Psoas muscle (tissue), 8 donors: ENCODE results near the gene PRKN. TPM values are rescaled to one million over a fixed set of nuclear protein-coding genes. Genes with fewer than 3 reads are reported as not detected.

Experiments used
- ATAC-seq, 4 donors: fragments of 200-7000 bp; cut with Tn5 transposase; one replicate each; pipeline ENCODE4 v1.9.1; 2020; ENCODE audit warnings: moderate library complexity in 3 of 4, mild to moderate bottlenecking in 2 of 4
- DNase-seq, 2 donors: peaks; one replicate each; pipeline ENCODE4 v3.0.0-alpha.2; 2020
- H3K27ac ChIP-seq: fragments of 200-600 bp; one replicate; pipeline ENCODE4 v1.8.0; 2022
- H3K27me3 ChIP-seq, 3 donors: fragments of 200-600 bp in 1 of 3; one replicate each; pipeline versions ENCODE4 v1.6.1 to v1.8.0; 2013 to 2022; ENCODE audit warnings: low read length in 2 of 3, mild to moderate bottlenecking in 2 of 3, moderate library complexity in 1 of 3; ENCODE audit not compliant: insufficient read depth in 3 of 3
- H3K36me3 ChIP-seq, 2 donors: fragments of 200-600 bp in 1 of 2; one replicate each; pipeline versions ENCODE4 v1.6.1 to v1.8.0; 2013 to 2022; ENCODE audit warnings: low read depth in 1 of 2, mild to moderate bottlenecking in 1 of 2, moderate library complexity in 1 of 2; ENCODE audit not compliant: insufficient read depth in 1 of 2
- H3K4me1 ChIP-seq: fragments of 200-600 bp; one replicate; pipeline ENCODE4 v1.8.0; 2022
- H3K4me3 ChIP-seq: fragments of 200-600 bp; one replicate; pipeline ENCODE4 v1.8.0; 2022; ENCODE audit warnings: mild to moderate bottlenecking
- H3K9me3 ChIP-seq: fragments of 200-600 bp; one replicate; pipeline ENCODE4 v1.8.0; 2022
- WGBS, 3 donors: extraction: QIAGEN DNeasy Blood & Tissue Kit; methylation state at CpG; one replicate each; pipeline versions ENCODE4 v1.1.6 to v1.1.7; 2013; 5-methylcytosine and 5-hydroxymethylcytosine counted together
- intact Hi-C, 2 donors: fragments of 100-400 bp; cut with DNase I; formaldehyde crosslinking; loops; one replicate each; pipeline versions ENCODE4 v1.11.0 to v1.14.2; 2022
- polyA plus RNA-seq, 3 donors: library from polyadenylated mRNA; stranded (reverse); fragments of 200-250 nt; gene quantifications; one replicate each; pipeline ENCODE4 v1.2.3, GENCODE V29; 2013
- total RNA-seq, 4 donors: library from RNA; stranded (reverse); fragmentation: NEBNext Ultra II Directional in 2 of 4; extraction: Animal tissue kit (Norgen Biotek cat#: 25700) in 2 of 4; gene quantifications; one replicate each; pipeline versions ENCODE4 v1.2.1 to v1.2.4, GENCODE V29; 2021 to 2023
- TF ChIP-seq, protein P1 (sequence below): fragments of 200-600 bp; IDR thresholded peaks from one replicate; pipeline ENCODE4 v1.8.0; 2022; ENCODE audit warnings: antibody characterized with exemption
- donor health status: healthy with polysubstance abuse.
- donor health status: DM: no; HTN: no; CAD: no; lungs with moderate emphysema.
- donor health status: Bipolar disorder and iron deficiency.
- donor health status: healthy.
- donor health status: DM: yes; HTN: yes; CAD: no.
- donor health status: DM: no; HTN: no; CAD: no.
- donor health status: DM: no; HTN: no; CAD: no.
- donor health status: DM: yes; HTN: yes; CAD: no.

Gene PRKN
- total and polyA plus RNA-seq, 7 donors: 1.5 to 19.5 (median 11.7) TPM

DNA sequence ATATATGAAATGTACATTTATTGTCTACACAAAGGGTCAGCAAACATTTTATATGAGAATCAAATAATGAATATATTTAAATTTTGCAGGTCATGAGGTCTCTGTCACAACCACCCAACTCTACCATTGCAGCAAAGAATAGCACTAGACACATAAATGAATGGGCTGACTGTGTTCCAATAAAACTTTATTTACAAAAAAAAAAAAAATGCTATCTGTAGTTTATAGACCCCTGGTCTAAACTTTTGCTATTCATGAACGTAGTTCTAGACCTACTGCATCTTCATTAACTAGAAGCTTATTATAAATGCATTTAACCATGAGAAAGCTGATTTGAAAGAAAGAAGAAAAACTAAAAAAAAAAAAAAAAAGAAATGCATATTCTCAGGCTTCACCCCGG is 842.8 kb downstream of the PRKN start:
- no peak for DNase-seq
- WGBS, 3 donors: 47 to 92% (median 72%) methylated on average over 2 of the region's 2 CpGs

DNA sequence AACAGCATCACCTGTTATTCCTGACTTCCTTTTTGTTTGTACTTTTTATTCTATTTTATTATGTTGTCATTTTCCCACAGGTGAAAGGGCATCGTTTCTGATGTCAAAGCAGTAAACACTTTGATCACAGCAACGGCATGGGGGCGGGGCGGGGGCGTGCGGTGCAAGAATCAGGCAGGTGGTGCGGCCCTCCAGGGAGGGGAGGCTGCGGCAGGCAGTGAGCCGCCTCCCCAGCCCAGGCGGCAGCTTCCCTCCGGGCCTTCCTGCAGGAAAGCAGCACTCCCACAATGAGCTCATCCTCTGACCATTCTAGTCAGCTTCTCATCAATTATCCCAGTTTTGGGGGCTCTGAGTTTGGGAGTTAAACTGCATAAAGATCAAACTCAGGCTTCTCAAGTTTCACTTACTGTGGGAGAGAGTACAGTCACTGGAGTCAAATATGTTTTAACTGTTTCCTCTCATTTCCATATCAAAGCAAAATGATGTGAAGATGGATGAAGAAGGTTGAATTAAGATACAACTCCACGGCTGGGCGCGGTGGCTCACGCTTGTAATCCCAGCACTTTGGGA is 845.3 kb downstream of the PRKN start:
- H3K27me3 ChIP-seq: no peaks in the 10 kb centered on the region
- TF ChIP-seq, protein P1, sequence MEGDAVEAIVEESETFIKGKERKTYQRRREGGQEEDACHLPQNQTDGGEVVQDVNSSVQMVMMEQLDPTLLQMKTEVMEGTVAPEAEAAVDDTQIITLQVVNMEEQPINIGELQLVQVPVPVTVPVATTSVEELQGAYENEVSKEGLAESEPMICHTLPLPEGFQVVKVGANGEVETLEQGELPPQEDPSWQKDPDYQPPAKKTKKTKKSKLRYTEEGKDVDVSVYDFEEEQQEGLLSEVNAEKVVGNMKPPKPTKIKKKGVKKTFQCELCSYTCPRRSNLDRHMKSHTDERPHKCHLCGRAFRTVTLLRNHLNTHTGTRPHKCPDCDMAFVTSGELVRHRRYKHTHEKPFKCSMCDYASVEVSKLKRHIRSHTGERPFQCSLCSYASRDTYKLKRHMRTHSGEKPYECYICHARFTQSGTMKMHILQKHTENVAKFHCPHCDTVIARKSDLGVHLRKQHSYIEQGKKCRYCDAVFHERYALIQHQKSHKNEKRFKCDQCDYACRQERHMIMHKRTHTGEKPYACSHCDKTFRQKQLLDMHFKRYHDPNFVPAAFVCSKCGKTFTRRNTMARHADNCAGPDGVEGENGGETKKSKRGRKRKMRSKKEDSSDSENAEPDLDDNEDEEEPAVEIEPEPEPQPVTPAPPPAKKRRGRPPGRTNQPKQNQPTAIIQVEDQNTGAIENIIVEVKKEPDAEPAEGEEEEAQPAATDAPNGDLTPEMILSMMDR: no peak

More for the DNA sequence above, 842.8 kb downstream of the PRKN start:
- H3K9me3 ChIP-seq: no peaks in the 10 kb centered on the region
- TF ChIP-seq, protein P1: no peak
- H3K4me3 ChIP-seq: no peak overlapping the region
- intact Hi-C loops: no loop called here
- H3K27me3 ChIP-seq: no peaks in the 10 kb centered on the region
- no peaks in the 10 kb centered on the region for H3K4me1 ChIP-seq
- ATAC-seq: no peak
- H3K36me3 ChIP-seq: no peaks in the 10 kb centered on the region
- no peak overlapping the region for H3K27ac ChIP-seq

DNA sequence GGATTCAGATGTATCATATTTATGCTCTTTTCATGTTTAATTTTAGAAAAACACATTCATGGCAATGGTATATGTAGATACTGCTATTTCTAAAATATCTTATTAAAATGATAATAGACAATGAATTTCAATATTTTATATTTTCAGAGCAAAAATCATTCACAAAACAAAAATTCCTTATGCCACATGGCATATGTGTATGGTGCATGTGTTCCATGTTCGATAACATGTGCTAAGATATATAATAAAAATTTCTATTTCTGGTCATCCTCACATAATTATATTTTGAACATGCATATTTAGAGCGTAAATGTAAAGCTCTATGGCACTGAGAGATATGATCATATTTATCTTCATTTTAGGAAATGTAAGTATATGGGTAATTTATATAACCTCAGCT is 847.5 kb downstream of the PRKN start:
- H3K36me3 ChIP-seq: no peaks in the 10 kb centered on the region
- TF ChIP-seq, protein P1: no peak
- H3K9me3 ChIP-seq: no peaks in the 10 kb centered on the region
- intact Hi-C loops: no loop called here
- DNase-seq (no peak), ATAC-seq (no peak)
- WGBS, 3 donors: 95 to 99% (median 98%) methylated on average over 2 of the region's 2 CpGs
- H3K4me1 ChIP-seq: no peaks in the 10 kb centered on the region
- H3K27ac ChIP-seq: no peak overlapping the region
- H3K4me3 ChIP-seq: no peak overlapping the region
- H3K27me3 ChIP-seq: no peaks in the 10 kb centered on the region

More for the DNA sequence above, 845.3 kb downstream of the PRKN start:
- ATAC-seq (no peak), DNase-seq (no peak)
- Histone ChIP-seq H3K4me3 (no peak overlapping the region), H3K9me3 (no peaks in the 10 kb centered on the region), H3K4me1 (no peaks in the 10 kb centered on the region), H3K27ac (no peak overlapping the region), H3K36me3 (no peaks in the 10 kb centered on the region)
- intact Hi-C loops: no loop called here
- 68 to 75% (median 73%) methylated on average over 15 of the region's 15 CpGs for WGBS, 3 donors

DNA sequence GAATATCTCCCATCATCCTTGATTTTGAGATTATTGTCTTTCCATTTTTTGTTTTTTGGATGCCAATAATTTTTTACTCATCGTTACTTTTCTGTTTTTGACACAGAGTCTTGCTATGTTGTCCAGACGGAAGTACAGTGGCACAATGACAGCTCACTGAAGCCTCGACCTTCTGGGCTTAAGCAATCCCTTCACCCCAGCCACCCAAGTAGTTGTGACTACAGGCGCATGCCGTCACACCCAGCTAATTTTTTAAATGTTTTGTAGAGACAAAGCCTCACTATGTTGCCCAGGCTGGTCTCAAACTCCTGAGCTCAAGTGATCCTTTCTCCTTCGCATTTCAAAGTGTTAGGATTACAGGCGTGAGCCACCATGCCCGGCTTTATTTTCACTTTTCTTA is 851.3 kb downstream of the PRKN start:
- WGBS, 3 donors: 93 to 94% (median 94%) methylated on average over 8 of the region's 8 CpGs
- ATAC-seq (no peak), DNase-seq (no peak)
- Histone ChIP-seq H3K4me3 (no peak overlapping the region), H3K27ac (no peak overlapping the region), H3K9me3 (no peaks in the 10 kb centered on the region), H3K27me3 (no peaks in the 10 kb centered on the region), H3K36me3 (no peaks in the 10 kb centered on the region), H3K4me1 (no peaks in the 10 kb centered on the region)
- intact Hi-C loops: no loop called here
- TF ChIP-seq, protein P1: no peak
